Esophagus muscularis mucosa (tissue), 4 donors: ENCODE measurements around the gene AIFM3. TPM values are rescaled to one million over a fixed set of nuclear protein-coding genes. Genes with fewer than 3 reads are reported as not detected.

Experiments used
- DNase-seq: peaks from one replicate; pipeline ENCODE4 v3.0.0-alpha.2; 2017; ENCODE audit errors: extremely low spot score
- H3K27ac ChIP-seq, 4 donors: fragments of 200-600 bp; sonication (generic); replicated peaks in 1 of 4; 1 replicate in 3 of 4; 2 replicates in 1 of 4; pipeline ENCODE4 v1.5.1; 2016 to 2019; ENCODE audit warnings: mild to moderate bottlenecking in 1 of 4
- H3K27me3 ChIP-seq, 4 donors: fragments of 200-600 bp; sonication (generic); one replicate each; pipeline versions ENCODE4 v1.5.1 to v1.6.0; 2016 to 2019
- H3K36me3 ChIP-seq, 4 donors: fragments of 200-600 bp; sonication (generic); one replicate each; pipeline ENCODE4 v1.5.1; 2016 to 2019
- H3K4me1 ChIP-seq, 4 donors: fragments of 200-600 bp; sonication (generic); one replicate each; pipeline ENCODE4 v1.5.1; 2016 to 2019
- H3K4me3 ChIP-seq, 4 donors: fragments of 200-600 bp; sonication (generic); 1 replicate in 2 of 4; 2 replicates in 2 of 4; pipeline ENCODE4 v1.5.1; 2016 to 2019; ENCODE audit warnings: mild to moderate bottlenecking in 4 of 4, moderate library complexity in 1 of 4
- H3K9me3 ChIP-seq, 4 donors: fragments of 200-600 bp; sonication (generic); 1 replicate in 3 of 4; 2 replicates in 1 of 4; pipeline ENCODE4 v1.5.1; 2016 to 2019
- CTCF ChIP-seq, 3 experiments: fragments of 200-600 bp in 2 of 3; fragments of 450-650 bp in 1 of 3; sonication (generic) in 2 of 3; IDR thresholded peaks; one replicate each; pipeline ENCODE4 v1.5.1; 2017 to 2019; ENCODE audit warnings: antibody characterized with exemption in 3 of 3, mild to moderate bottlenecking in 2 of 3, moderate library complexity in 1 of 3
- EP300 ChIP-seq: sonication (generic); formaldehyde crosslinking; IDR thresholded peaks from one replicate; pipeline ENCODE4 v1.6.1; 2017; ENCODE audit warnings: antibody characterized with exemption
- POLR2A ChIP-seq: fragments of 450-650 bp; IDR thresholded peaks from one replicate; pipeline ENCODE4 v1.6.1; 2017; ENCODE audit warnings: antibody characterized with exemption, moderate library complexity, mild to moderate bottlenecking, low read depth
- POLR2AphosphoS5 ChIP-seq, 2 donors: sonication (generic); formaldehyde crosslinking; IDR thresholded peaks; one replicate each; pipeline ENCODE4 v1.6.1; 2017; ENCODE audit warnings: antibody characterized with exemption in 2 of 2
- WGBS: methylation state at CpG from one replicate; pipeline ENCODE4 v1.1.5; 2018; 5-methylcytosine and 5-hydroxymethylcytosine counted together
- intact Hi-C: fragments of 100-400 bp; cut with DNase I; formaldehyde crosslinking; loops from one replicate; pipeline ENCODE4 v1.15.1; 2023
- total RNA-seq, 4 donors: library from RNA; depleted of rRNA; stranded (reverse); fragments of >200 nt; gene quantifications; one replicate each; pipeline versions ENCODE4 v1.1.0 to v1.2.1, GENCODE V29; 2016

Gene AIFM3
- total RNA-seq, 4 donors from 2014 or later = 0.92 to 1.7 (median 1.4) TPM

- H3K4me1 ChIP-seq = peaks cover 11 to 20% (median 12%) of the 10 kb centered on the region in 4 donors
- DNase-seq = no peak
- no peaks in the 10 kb centered on the region for H3K27me3 ChIP-seq
- H3K27ac ChIP-seq = no peak overlapping the region
- no peaks in the 10 kb centered on the region for H3K9me3 ChIP-seq
- TF ChIP-seq POLR2A = no peak
- TF ChIP-seq POLR2AphosphoS5 (IDR thresholded peaks at IDR 0.05) = no peak
- no peak for TF ChIP-seq EP300
- no peak for TF ChIP-seq CTCF (IDR thresholded peaks at IDR 0.05)
- intact Hi-C loops = no loop called here
- H3K36me3 ChIP-seq = peaks cover 31 to 100% (median 98%) of the 10 kb centered on the region in 4 donors
- 98% methylated on average over 9 of the region's 23 CpGs for WGBS
- no peak overlapping the region for H3K4me3 ChIP-seq
These were observed 28.4 kb downstream of the AIFM3 start for GRCh38 chr22:20995329-20996030.

- Histone ChIP-seq H3K27me3 (no peaks in the 10 kb centered on the region), H3K36me3 (peaks cover 31 to 96% (median 93%) of the 10 kb centered on the region in 4 donors), H3K27ac (no peak overlapping the region), H3K9me3 (no peaks in the 10 kb centered on the region), H3K4me3 (no peak overlapping the region), H3K4me1 (peaks cover 16 to 25% (median 18%) of the 10 kb centered on the region in 4 donors)
- intact Hi-C loops = no loop called here
- no peak for DNase-seq
- no peak for TF ChIP-seq EP300
- no peak for TF ChIP-seq CTCF (IDR thresholded peaks at IDR 0.05)
- 89% methylated on average over 3 of the region's 10 CpGs for WGBS
These were observed 29.0 kb downstream of the AIFM3 start for GRCh38 chr22:20996031-20996410.

GRCh38 chr22:20996598-20997535, 29.8 kb downstream of the AIFM3 start:
- intact Hi-C loops = no loop called here
- DNase-seq = no peak
- H3K4me1 ChIP-seq = peaks cover 18 to 30% (median 22%) of the 10 kb centered on the region in 4 donors
- H3K4me3 ChIP-seq = no peak overlapping the region
- 83% methylated on average over 18 of the region's 27 CpGs for WGBS
- H3K36me3 ChIP-seq = peaks cover 31 to 87% (median 85%) of the 10 kb centered on the region in 4 donors
- H3K9me3 ChIP-seq = no peaks in the 10 kb centered on the region
- H3K27me3 ChIP-seq = no peaks in the 10 kb centered on the region
- TF ChIP-seq EP300 (no peak), CTCF (IDR thresholded peaks at IDR 0.05) (no peak), POLR2AphosphoS5 (IDR thresholded peaks at IDR 0.05) (no peak), POLR2A (no peak)
- no peak overlapping the region for H3K27ac ChIP-seq

GRCh38 chr22:20997536-20998257, 30.6 kb downstream of the AIFM3 start:
- 79% methylated on average over 7 of the region's 13 CpGs for WGBS
- Histone ChIP-seq H3K27ac (no peak overlapping the region), H3K27me3 (no peaks in the 10 kb centered on the region), H3K4me3 (no peak overlapping the region), H3K4me1 (peaks cover 19 to 32% (median 23%) of the 10 kb centered on the region in 4 donors), H3K9me3 (no peaks in the 10 kb centered on the region), H3K36me3 (peaks cover 24 to 79% (median 77%) of the 10 kb centered on the region in 4 donors)
- no peak for DNase-seq
- no peak for TF ChIP-seq POLR2A
- TF ChIP-seq CTCF (IDR thresholded peaks at IDR 0.05) = no peak
- TF ChIP-seq EP300 = no peak
- no peak for TF ChIP-seq POLR2AphosphoS5 (IDR thresholded peaks at IDR 0.05)
- intact Hi-C loops = loop anchor here (2.0 kb wide), 1 partner anchor 15 kb away; the partner anchor contains the start of gene LZTR1
